Nephron progenitor cell (in vitro differentiated cells): ENCODE results near the gene TP53AIP1.

Source experiments
- DNase-seq: peaks from one replicate; pipeline ENCODE4 v3.0.0; 2021
- H3K27ac Mint-ChIP-seq: 2 replicates; pipeline ENCODE4 v1.8.0; 2021; ENCODE audit warnings: mild to moderate bottlenecking, moderate library complexity, mixed read lengths
- H3K27me3 Mint-ChIP-seq: 2 replicates; pipeline ENCODE4 v1.8.0; 2021; ENCODE audit warnings: mild to moderate bottlenecking, low read depth, mixed read lengths; ENCODE audit not compliant: poor library complexity
- H3K36me3 Mint-ChIP-seq: 2 replicates; pipeline ENCODE4 v1.8.0; 2021; ENCODE audit warnings: low read depth, mixed read lengths
- H3K4me1 Mint-ChIP-seq: 2 replicates; pipeline ENCODE4 v1.8.0; 2021; ENCODE audit warnings: mixed read lengths
- H3K4me3 Mint-ChIP-seq: 2 replicates; pipeline ENCODE4 v1.8.0; 2021; ENCODE audit warnings: mild to moderate bottlenecking, moderate library complexity, mixed read lengths
- H3K9me3 Mint-ChIP-seq: 2 replicates; pipeline ENCODE4 v1.8.0; 2021; ENCODE audit warnings: mild to moderate bottlenecking, moderate library complexity, mixed read lengths
- CTCF ChIP-seq: fragments of 200-600 bp; sonication (generic); IDR thresholded peaks from 2 replicates; pipeline ENCODE4 v1.5.0; 2021; ENCODE audit warnings: antibody characterized with exemption

The TP53AIP1 gene

DNA sequence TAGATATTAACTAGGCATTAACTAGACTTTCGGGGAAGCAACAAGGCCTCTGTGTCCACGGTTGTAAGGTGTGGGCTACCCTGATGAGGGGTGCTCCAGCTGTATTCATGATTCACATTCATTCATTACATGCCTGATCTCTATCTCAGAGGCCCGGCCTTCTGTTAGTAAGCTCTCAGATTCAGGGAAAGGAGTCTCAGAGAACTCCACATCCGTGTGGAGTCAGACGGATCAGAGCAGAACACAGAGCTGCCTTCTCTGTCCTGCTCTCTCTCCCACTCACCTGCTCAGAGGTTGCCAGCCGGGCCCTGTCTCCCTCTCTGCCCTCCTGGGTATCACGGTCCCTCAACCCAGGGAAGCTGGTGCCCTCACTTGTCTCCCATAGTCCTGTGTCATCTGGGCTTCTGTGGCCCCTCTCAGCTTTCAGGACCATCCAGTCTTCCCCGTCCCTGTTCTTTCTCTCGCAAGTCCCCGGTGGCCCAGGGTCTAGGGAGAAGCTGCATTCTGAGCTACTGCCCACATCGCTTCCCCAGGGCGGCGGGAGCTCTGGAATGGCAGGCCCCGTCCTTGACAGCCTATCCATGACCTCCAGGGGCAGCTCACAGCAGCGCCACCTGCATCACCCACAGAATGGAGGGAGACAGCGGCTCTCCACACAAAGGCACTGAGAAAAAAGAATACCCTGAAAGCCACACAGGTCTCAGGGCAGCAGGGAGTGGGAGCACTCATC, 4.3 kb downstream of the TP53AIP1 start:
- Mint-ChIP-seq H3K36me3 (peaks cover 5% of the 10 kb centered on the region), H3K4me3 (no peak overlapping the region), H3K27ac (no peak overlapping the region), H3K4me1 (peaks cover 80% of the 10 kb centered on the region), H3K9me3 (peaks cover 8% of the 10 kb centered on the region), H3K27me3 (peaks cover 18% of the 10 kb centered on the region)
- no peak for TF ChIP-seq CTCF
- no peak for DNase-seq

- no peak overlapping the region for H3K27ac Mint-ChIP-seq
- DNase-seq = no peak
- H3K27me3 Mint-ChIP-seq = peaks cover 13% of the 10 kb centered on the region
- H3K4me1 Mint-ChIP-seq = peaks cover 78% of the 10 kb centered on the region
- peaks cover 8% of the 10 kb centered on the region for H3K9me3 Mint-ChIP-seq
- peaks cover 5% of the 10 kb centered on the region for H3K36me3 Mint-ChIP-seq
- no peak overlapping the region for H3K4me3 Mint-ChIP-seq
- no peak for TF ChIP-seq CTCF
Observed at GRCh38 chr11:128937480-128937879, 5.2 kb downstream of the TP53AIP1 start.

GRCh38 chr11:128936606-128937251, 5.9 kb downstream of the TP53AIP1 start:
- Mint-ChIP-seq H3K27me3 (peaks cover 15% of the 10 kb centered on the region), H3K27ac (no peak overlapping the region), H3K4me1 (peaks cover 86% of the 10 kb centered on the region), H3K4me3 (peak overlapping the region; percentile 45), H3K9me3 (peaks cover 8% of the 10 kb centered on the region), H3K36me3 (peaks cover 5% of the 10 kb centered on the region)
- peak; percentile 36 for DNase-seq
- TF ChIP-seq CTCF = no peak

GRCh38 chr11:128934926-128935325, 7.7 kb downstream of the TP53AIP1 start:
- Mint-ChIP-seq H3K36me3 (peaks cover 5% of the 10 kb centered on the region), H3K27me3 (peaks cover 22% of the 10 kb centered on the region), H3K27ac (no peak overlapping the region), H3K4me1 (peaks cover 86% of the 10 kb centered on the region), H3K9me3 (peaks cover 8% of the 10 kb centered on the region), H3K4me3 (no peak overlapping the region)
- TF ChIP-seq CTCF = no peak
- DNase-seq = no peak

GRCh38 chr11:128934351-128934750, 8.3 kb downstream of the TP53AIP1 start:
- Mint-ChIP-seq H3K4me3 (no peak overlapping the region), H3K27me3 (peaks cover 26% of the 10 kb centered on the region), H3K36me3 (peaks cover 5% of the 10 kb centered on the region), H3K27ac (no peak overlapping the region), H3K9me3 (peaks cover 8% of the 10 kb centered on the region), H3K4me1 (peaks cover 86% of the 10 kb centered on the region)
- DNase-seq = no peak
- no peak for TF ChIP-seq CTCF
